ENCODE data around the gene DYNLL2.

- TF ChIP-seq POLR2A (IDR thresholded peaks at IDR 0.05; ENCODE audit: low read length) (no peak), GATA1 (IDR thresholded peaks at IDR 0.05; ENCODE audit: low read depth, low read length) (no peak)
These were observed 34.2 kb downstream of the DYNLL2 start for GRCh38 chr17:58117382-58117781.

Measured in erythroblast (primary cell).